Putamen (tissue), 1 donor: ENCODE measurements around the gene CNST.
"Not testable (repeated sequence)": the region's sequence is repeated elsewhere in the genome, so short reads cannot be mapped to it uniquely, and the experiment has no call there.

Experiments
- DNase-seq: peaks from one replicate; pipeline ENCODE4 v3.0.0-alpha.2; 2016; ENCODE audit warnings: low spot score

Gene CNST

DNA sequence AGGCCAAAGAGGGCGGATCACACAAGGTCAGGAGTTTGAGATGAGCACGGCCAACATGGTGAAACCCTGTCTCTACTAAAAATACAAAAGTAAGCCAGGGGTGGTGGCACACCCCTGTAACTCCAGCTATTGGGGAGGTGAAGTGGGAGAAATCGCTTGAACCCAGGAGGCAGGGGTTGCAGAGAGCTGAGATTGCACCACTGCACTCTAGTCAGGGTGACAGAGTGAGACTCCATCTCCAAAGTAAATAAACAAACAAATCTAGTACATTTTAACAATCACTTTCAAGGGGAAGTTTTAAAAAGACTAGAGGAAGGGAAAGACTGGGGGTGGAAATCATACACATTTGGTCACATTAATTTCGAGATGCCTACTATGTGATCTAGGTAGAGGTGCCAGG, 6.9 kb upstream of the CNST start:
- no peak for DNase-seq

DNA sequence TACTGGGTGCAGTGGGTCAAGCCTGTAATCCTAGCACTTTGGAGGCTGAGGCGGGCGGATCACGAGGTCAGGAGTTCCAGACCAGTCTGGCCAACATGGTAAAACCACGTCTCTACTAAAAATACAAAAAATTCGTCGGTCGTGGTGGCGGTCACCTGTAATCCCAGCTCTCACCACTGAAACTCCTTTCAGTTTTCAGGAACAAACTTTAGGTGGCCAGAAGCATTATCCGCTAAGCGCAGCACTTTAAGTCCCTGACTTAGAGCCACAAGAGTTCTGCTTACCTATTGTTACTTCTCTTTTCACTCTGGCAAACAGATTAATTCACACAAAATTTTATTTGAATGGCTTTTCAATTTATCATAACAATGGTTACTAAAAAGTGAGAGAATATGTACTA, 5.4 kb upstream of the CNST start:
- DNase-seq, result not testable (repeated sequence)

GRCh38 chr1:246564839-246565750, 1.2 kb upstream of the CNST start:
- DNase-seq, result no peak

DNA sequence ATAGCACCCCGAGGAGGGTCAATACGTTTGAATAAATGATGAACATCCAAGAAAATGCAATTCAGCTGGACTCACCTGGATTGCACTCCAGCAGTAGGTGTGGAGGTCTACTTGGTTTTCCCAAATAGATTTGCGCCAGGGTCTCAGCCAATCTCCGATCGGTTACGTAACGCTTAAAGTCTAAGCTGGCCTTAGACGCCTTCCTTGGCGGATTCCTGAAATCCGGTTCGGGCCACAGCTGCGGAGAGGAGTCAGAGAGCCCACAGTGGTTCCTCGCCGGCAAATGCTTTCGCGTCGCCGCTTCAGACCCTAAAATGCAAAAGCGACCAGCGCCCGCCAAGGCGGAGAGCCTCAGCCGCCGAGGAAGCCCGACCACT, 517 bp upstream of the CNST start:
- DNase-seq, result no peak

GRCh38 chr1:246566813-246567645, 773 bp downstream of the CNST start:
- DNase-seq, result no peak

- DNase-seq, result no peak
Observed at GRCh38 chr1:246567646-246568235, 1.5 kb downstream of the CNST start.

- DNase-seq, result no peak
Observed at GRCh38 chr1:246569248-246570238, 3.3 kb downstream of the CNST start.

GRCh38 chr1:246571309-246571708, 5.1 kb downstream of the CNST start:
- DNase-seq, result not testable (repeated sequence)

DNA sequence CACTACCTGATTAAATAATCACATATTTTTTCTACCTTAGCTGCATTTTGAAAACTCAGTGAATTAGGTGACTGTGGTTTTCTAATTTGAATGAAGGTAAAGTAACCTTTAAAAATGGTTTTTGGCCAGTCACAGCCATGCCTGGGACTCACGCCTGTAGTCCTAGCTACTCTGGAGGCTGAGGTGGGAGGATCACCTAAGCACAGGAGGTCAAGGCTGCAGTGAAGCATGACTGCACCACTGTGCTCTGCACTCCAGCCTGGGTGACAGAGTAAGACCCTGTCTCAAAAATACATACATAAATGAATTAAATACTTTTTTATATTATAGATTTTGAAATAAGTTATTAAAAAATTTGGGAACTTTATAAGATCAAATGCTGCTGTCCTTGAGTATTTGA, 5.7 kb downstream of the CNST start:
- DNase-seq, result no peak

- DNase-seq, result no peak
Observed at GRCh38 chr1:246572785-246573184, 6.5 kb downstream of the CNST start.

- no peak for DNase-seq
Observed at GRCh38 chr1:246573491-246573890, 7.2 kb downstream of the CNST start.

- DNase-seq, result no peak
Observed at GRCh38 chr1:246576709-246577032, 10.4 kb downstream of the CNST start.

GRCh38 chr1:246577082-246577719, 10.9 kb downstream of the CNST start:
- DNase-seq, result no peak

GRCh38 chr1:246577720-246578106, 11.5 kb downstream of the CNST start:
- no peak for DNase-seq

GRCh38 chr1:246579818-246580217, 13.6 kb downstream of the CNST start:
- no peak for DNase-seq

GRCh38 chr1:246580497-246581370, 14.5 kb downstream of the CNST start:
- DNase-seq, result no peak

GRCh38 chr1:246582301-246583055, 16.2 kb downstream of the CNST start:
- no peak for DNase-seq

DNA sequence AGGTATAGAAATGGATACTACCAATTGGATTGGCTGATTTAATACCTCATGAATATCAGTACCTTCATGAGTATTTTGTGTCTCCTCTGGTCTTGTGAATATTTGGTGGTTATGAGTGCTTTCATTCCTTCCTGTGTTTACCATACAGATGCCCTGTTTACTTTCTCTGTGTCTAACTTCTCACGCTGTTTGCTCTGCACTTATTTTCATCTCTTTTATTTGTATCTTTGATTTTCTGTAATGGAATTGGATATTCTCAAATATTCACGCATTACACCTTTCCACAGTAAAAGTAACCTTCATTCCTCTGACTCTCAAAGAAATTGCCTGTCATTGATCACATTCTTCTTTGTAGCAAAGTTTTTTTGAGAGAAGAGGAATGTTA, 16.8 kb downstream of the CNST start:
- DNase-seq, result no peak

DNA sequence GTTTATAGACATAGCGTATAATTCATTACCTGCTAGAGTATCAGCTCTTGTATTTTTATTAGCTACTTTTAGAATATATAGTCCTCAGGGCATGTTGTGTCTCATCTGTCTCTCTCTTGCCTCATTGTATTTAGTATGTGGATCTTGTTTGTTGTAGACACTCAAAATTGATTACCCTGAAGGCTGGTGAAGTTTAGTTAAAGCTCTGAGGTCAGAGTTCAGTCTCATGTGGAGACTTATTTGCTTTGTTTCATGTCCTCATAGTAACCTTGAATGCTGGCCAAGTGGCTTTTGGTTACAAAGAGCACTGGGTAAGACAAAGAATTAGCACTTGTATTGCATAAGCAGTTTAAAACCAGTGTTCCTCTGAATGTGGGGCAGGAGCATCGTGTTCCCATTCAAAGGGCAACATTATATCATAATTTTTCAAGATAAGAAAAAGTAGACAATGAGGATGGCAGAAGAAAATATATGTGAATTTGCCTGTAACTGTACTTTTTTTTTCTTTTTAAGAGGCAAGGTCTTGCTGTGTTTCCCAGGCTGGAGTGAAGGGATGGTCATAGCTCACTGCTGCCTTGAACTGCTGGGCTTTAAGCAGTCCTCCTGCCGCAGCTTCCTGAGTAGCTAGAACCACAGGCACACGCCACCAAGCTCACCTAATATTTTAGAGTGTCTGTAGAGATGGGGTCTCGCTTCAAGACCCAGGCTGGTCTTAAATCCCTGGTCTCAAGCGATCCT, 17.4 kb downstream of the CNST start:
- DNase-seq, result no peak
